NK-92 treated with Interleukin-12 subunit alpha and Interleukin-12 subunit beta, amount 100 ng/mL, for 24 hours (cell line): ENCODE results near the gene PLEKHJ1.
"Not testable (repeated sequence)": the region's sequence is repeated elsewhere in the genome, so short reads cannot be mapped to it uniquely, and the experiment has no call there.

ENCODE experiments used
- DNase-seq: peaks from one replicate; lab custom pipeline; 2025; lab: John Stamatoyannopoulos, UW

PLEKHJ1 gene

GRCh38 chr19:2236314-2237050 is at the start of gene PLEKHJ1, which contains the start of gene SF3A2:
TSS of gene PLEKHJ1 (minus strand) at chr19:2236329. CDS start at chr19:2236248, 81 bp downstream.
TSS of gene SF3A2 (plus strand) at chr19:2236824. CDS start at chr19:2243419, 6,595 bp downstream.
- peak; percentile 97 for DNase-seq

GRCh38 chr19:2283835-2284507 is 47.8 kb upstream of the PLEKHJ1 start:
- no peak for DNase-seq

GRCh38 chr19:2282862-2283237 is 46.7 kb upstream of the PLEKHJ1 start:
- no peak for DNase-seq

GRCh38 chr19:2282062-2282861 is 46.1 kb upstream of the PLEKHJ1 start, which contains the start of gene PEAK3:
TSS of gene PEAK3 (minus strand) at chr19:2282175. CDS start at chr19:2280931, 1,244 bp downstream.
- no peak for DNase-seq

- DNase-seq: not testable (repeated sequence)
Measured at GRCh38 chr19:2281265-2282061, 45.3 kb upstream of the PLEKHJ1 start.

GRCh38 chr19:2280633-2281264 is 44.6 kb upstream of the PLEKHJ1 start:
- no peak for DNase-seq

GRCh38 chr19:2278459-2279158 is 42.5 kb upstream of the PLEKHJ1 start:
- no peak for DNase-seq

GRCh38 chr19:2277138-2277537 is 41.0 kb upstream of the PLEKHJ1 start:
- DNase-seq: no peak

GRCh38 chr19:2276429-2276986 is 40.4 kb upstream of the PLEKHJ1 start:
- DNase-seq: no peak

GRCh38 chr19:2275588-2276428 is 39.7 kb upstream of the PLEKHJ1 start:
- no peak for DNase-seq

- DNase-seq: no peak
Measured at GRCh38 chr19:2274931-2275535, 38.9 kb upstream of the PLEKHJ1 start.

- no peak for DNase-seq
Measured at GRCh38 chr19:2274185-2274711, 38.1 kb upstream of the PLEKHJ1 start.

- peak; percentile 71 for DNase-seq
Measured at GRCh38 chr19:2273356-2274184, 37.4 kb upstream of the PLEKHJ1 start.

- DNase-seq: no peak
Measured at GRCh38 chr19:2271234-2272103, 35.3 kb upstream of the PLEKHJ1 start.

- peak; percentile 69 for DNase-seq
Measured at GRCh38 chr19:2270423-2271233, 34.5 kb upstream of the PLEKHJ1 start.

GRCh38 chr19:2270157-2270422 is 34.0 kb upstream of the PLEKHJ1 start:
- DNase-seq: peak; percentile 69
